ENCODE results near the gene CD28. TPM values are rescaled to one million over a fixed set of nuclear protein-coding genes. Genes with fewer than 3 reads are reported as not detected.

CD28 gene
- polyA plus RNA-seq (2013, experiment 1 of 4) = not detected
- not detected for polyA plus RNA-seq (2013, experiment 2 of 4)
- polyA plus RNA-seq (2013, experiment 3 of 4) = not detected
- not detected for polyA plus RNA-seq (2013, experiment 4 of 4)

DNA sequence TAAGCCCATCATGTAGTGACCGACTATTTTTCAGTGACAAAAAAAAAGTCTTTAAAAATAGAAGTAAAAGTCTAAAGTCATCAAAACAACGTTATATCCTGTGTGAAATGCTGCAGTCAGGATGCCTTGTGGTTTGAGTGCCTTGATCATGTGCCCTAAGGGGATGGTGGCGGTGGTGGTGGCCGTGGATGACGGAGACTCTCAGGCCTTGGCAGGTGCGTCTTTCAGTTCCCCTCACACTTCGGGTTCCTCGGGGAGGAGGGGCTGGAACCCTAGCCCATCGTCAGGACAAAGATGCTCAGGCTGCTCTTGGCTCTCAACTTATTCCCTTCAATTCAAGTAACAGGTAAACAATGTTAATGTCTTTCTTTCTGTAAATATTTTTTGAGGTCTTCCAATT, at the start of gene CD28:
TSS of gene CD28 (plus strand) at position 237 of the 400 bp plus-strand sequence. CDS start at position 295, 58 bp downstream.
- no peak within 1 kb of the TSS for H3K27ac ChIP-seq (ENCODE audit: insufficient read depth, low read depth, low read length, poor library complexity, severe bottlenecking)
- WGBS, 2 experiments = 93 to 95% methylated on average over 9 of the region's 9 CpGs
- H3K27me3 ChIP-seq (ENCODE audit: control insufficient read depth, insufficient read depth, low read length, poor library complexity, severe bottlenecking) = no peaks in the 10 kb centered on the region
- no peaks in the 10 kb centered on the region for H3K36me3 ChIP-seq (ENCODE audit: control insufficient read depth, insufficient read depth, low read length)
- no peak within 1 kb of the TSS for H3K4me3 ChIP-seq (ENCODE audit: insufficient read depth, low read depth, low read length)
- no peaks in the 10 kb centered on the region for H3K4me1 ChIP-seq (ENCODE audit: control insufficient read depth, insufficient read depth, low read length)
- H3K9me3 ChIP-seq (ENCODE audit: control insufficient read depth, low read length) = no peaks in the 10 kb centered on the region

DNA sequence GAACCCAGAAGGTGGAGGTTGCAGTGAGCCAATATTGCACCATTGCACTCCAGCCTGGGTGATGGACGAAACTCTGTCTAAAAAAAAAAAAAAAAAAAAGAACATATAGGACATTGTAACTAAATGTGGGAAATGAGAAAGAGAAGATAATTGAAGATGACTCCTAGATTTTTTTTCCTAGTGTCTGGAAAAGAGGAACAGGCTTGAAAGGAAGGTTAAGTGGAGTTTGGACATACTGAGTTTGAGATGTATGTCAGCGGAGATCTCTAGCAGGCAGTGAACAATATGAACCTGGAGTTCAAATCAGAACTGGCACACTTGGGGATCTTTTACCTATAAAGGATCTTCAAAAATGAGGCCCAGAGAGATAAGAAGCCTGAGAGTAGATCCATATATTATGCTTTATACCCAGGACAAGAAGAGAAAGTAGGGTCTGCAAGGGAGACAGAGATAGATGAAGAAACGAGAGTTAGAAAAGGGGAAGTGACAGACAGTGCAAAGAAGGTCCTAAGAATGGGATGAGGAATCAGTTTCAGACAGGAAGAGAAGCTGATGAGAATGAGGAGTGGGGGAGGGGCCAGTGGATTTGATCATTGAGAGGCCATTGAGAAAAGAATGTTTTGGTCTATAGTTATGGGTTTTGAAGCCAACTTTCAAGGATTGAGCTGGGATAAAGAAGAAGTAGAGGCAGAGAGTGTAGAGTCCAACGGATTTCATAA, 46.9 kb upstream of the CD28 start:
- no peaks in the 10 kb centered on the region for H3K4me1 ChIP-seq (ENCODE audit: control insufficient read depth, insufficient read depth, low read length)
- no peaks in the 10 kb centered on the region for H3K27me3 ChIP-seq (ENCODE audit: control insufficient read depth, insufficient read depth, low read length, poor library complexity, severe bottlenecking)
- no peak overlapping the region for H3K4me3 ChIP-seq (ENCODE audit: insufficient read depth, low read depth, low read length)
- H3K9me3 ChIP-seq (ENCODE audit: control insufficient read depth, low read length) = no peaks in the 10 kb centered on the region
- H3K27ac ChIP-seq (ENCODE audit: insufficient read depth, low read depth, low read length, poor library complexity, severe bottlenecking) = no peak overlapping the region
- WGBS, 2 experiments = 85 to 92% methylated on average over 3 to 4 of the region's 4 CpGs
- H3K36me3 ChIP-seq (ENCODE audit: control insufficient read depth, insufficient read depth, low read length) = no peaks in the 10 kb centered on the region

GRCh38 chr2:203660465-203660864, 46.0 kb upstream of the CD28 start:
- no peaks in the 10 kb centered on the region for H3K9me3 ChIP-seq (ENCODE audit: control insufficient read depth, low read length)
- no peaks in the 10 kb centered on the region for H3K36me3 ChIP-seq (ENCODE audit: control insufficient read depth, insufficient read depth, low read length)
- H3K27ac ChIP-seq (ENCODE audit: insufficient read depth, low read depth, low read length, poor library complexity, severe bottlenecking) = no peak overlapping the region
- no peaks in the 10 kb centered on the region for H3K27me3 ChIP-seq (ENCODE audit: control insufficient read depth, insufficient read depth, low read length, poor library complexity, severe bottlenecking)
- WGBS, 2 experiments = 96 to 100% methylated on average over 2 of the region's 2 CpGs
- no peak overlapping the region for H3K4me3 ChIP-seq (ENCODE audit: insufficient read depth, low read depth, low read length)
- H3K4me1 ChIP-seq (ENCODE audit: control insufficient read depth, insufficient read depth, low read length) = no peaks in the 10 kb centered on the region

GRCh38 chr2:203661279-203661908, 45.0 kb upstream of the CD28 start:
- H3K4me1 ChIP-seq (ENCODE audit: control insufficient read depth, insufficient read depth, low read length) = no peaks in the 10 kb centered on the region
- H3K27me3 ChIP-seq (ENCODE audit: control insufficient read depth, insufficient read depth, low read length, poor library complexity, severe bottlenecking) = no peaks in the 10 kb centered on the region
- H3K4me3 ChIP-seq (ENCODE audit: insufficient read depth, low read depth, low read length) = no peak overlapping the region
- no peaks in the 10 kb centered on the region for H3K36me3 ChIP-seq (ENCODE audit: control insufficient read depth, insufficient read depth, low read length)
- no peaks in the 10 kb centered on the region for H3K9me3 ChIP-seq (ENCODE audit: control insufficient read depth, low read length)
- WGBS, 2 experiments = 87 to 93% methylated on average over 2 of the region's 3 CpGs
- no peak overlapping the region for H3K27ac ChIP-seq (ENCODE audit: insufficient read depth, low read depth, low read length, poor library complexity, severe bottlenecking)

DNA sequence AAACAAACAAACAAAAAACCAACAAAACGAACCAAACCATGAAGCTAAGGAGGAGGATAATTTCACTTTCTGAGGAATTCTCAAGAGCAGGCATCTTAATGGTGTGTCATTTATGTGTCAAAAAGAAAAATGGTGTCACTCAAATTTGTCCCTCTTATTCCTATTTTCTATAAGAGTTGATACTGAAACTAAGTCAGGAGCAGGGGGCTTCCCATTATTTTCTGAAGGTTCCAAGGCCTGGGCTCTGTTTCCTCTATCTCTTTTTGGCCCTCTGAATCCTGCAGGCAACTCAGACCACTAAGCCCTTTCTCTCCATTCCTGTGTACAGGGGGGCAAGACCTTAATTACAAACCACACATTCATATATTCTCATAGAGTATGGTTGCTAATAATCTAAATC, 44.0 kb upstream of the CD28 start:
- Histone ChIP-seq H3K27ac (ENCODE audit: insufficient read depth, low read depth, low read length, poor library complexity, severe bottlenecking) (no peak overlapping the region), H3K36me3 (ENCODE audit: control insufficient read depth, insufficient read depth, low read length) (no peaks in the 10 kb centered on the region), H3K4me3 (ENCODE audit: insufficient read depth, low read depth, low read length) (no peak overlapping the region), H3K27me3 (ENCODE audit: control insufficient read depth, insufficient read depth, low read length, poor library complexity, severe bottlenecking) (no peaks in the 10 kb centered on the region), H3K4me1 (ENCODE audit: control insufficient read depth, insufficient read depth, low read length) (no peaks in the 10 kb centered on the region), H3K9me3 (ENCODE audit: control insufficient read depth, low read length) (no peaks in the 10 kb centered on the region)
- WGBS, 2 experiments = 0% methylated on average over 1 of the region's 1 CpG; no CpG with 5 or more reads in 1 of the 2 experiments

DNA sequence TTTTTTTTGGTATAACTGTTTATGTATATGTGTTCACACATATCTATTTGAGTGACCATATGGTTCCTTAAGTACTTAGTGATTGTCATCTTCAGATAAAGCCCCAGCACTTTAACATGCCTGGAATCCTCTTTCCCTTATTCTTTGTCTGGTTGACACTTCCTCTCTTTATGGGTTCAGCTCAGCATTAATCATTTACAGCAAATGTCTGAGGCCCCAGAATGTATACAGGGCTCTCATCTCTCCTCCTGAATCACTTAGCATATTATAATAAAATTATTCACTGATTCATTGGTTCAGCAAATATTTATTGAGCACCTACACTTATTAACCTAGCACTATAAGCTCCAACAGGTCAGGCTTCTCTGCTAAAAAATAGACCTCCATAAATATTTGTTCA, 43.5 kb upstream of the CD28 start:
- Histone ChIP-seq H3K9me3 (ENCODE audit: control insufficient read depth, low read length) (no peaks in the 10 kb centered on the region), H3K4me3 (ENCODE audit: insufficient read depth, low read depth, low read length) (no peak overlapping the region), H3K27ac (ENCODE audit: insufficient read depth, low read depth, low read length, poor library complexity, severe bottlenecking) (no peak overlapping the region), H3K36me3 (ENCODE audit: control insufficient read depth, insufficient read depth, low read length) (no peaks in the 10 kb centered on the region), H3K4me1 (ENCODE audit: control insufficient read depth, insufficient read depth, low read length) (no peaks in the 10 kb centered on the region), H3K27me3 (ENCODE audit: control insufficient read depth, insufficient read depth, low read length, poor library complexity, severe bottlenecking) (no peaks in the 10 kb centered on the region)

DNA sequence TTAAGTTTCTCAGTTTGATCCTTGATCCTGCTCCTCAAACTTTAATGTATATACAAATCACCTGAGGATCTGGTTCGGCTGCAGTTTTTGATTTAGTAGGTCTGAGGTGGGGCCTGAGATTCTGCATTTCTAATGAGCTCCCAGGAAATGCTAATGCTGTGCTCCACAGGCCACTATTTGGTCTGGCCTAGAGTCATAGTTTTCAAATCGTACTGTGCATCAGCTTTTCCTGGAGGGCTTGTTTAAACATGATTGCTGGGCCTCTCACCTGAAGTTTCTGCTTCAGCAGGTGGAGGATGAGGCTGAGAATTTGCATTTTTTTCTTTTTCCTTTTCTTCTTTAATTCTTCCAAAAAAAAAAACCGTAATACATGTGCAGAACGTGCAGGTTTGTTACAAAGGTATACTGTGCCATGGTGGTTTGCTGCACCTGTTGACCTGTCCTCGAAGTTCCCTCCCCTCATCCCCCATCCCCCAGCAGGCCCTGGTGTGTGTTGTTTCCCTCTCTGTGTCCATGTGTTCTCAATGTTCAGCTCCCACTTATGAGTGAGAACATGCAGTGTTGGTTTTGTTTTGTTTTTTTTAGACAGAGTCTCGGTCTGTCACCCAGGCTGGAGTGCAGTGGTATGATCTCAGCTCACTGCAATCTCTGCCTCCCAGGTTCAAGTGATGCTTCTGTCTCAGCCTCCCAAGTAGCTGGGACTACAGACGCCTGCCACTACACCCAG, 42.2 kb upstream of the CD28 start:
- Histone ChIP-seq H3K27me3 (ENCODE audit: control insufficient read depth, insufficient read depth, low read length, poor library complexity, severe bottlenecking) (no peaks in the 10 kb centered on the region), H3K27ac (ENCODE audit: insufficient read depth, low read depth, low read length, poor library complexity, severe bottlenecking) (no peak overlapping the region), H3K36me3 (ENCODE audit: control insufficient read depth, insufficient read depth, low read length) (no peaks in the 10 kb centered on the region), H3K9me3 (ENCODE audit: control insufficient read depth, low read length) (no peaks in the 10 kb centered on the region), H3K4me1 (ENCODE audit: control insufficient read depth, insufficient read depth, low read length) (no peaks in the 10 kb centered on the region), H3K4me3 (ENCODE audit: insufficient read depth, low read depth, low read length) (no peak overlapping the region)
- WGBS, 2 experiments = 90 to 92% methylated on average over 6 to 7 of the region's 7 CpGs

- H3K4me1 ChIP-seq (ENCODE audit: control insufficient read depth, insufficient read depth, low read length) = no peaks in the 10 kb centered on the region
- WGBS, 2 experiments = 93 to 99% methylated on average over 2 of the region's 2 CpGs
Measured at GRCh38 chr2:203667838-203668237, 38.6 kb upstream of the CD28 start.

GRCh38 chr2:203669820-203670219, 36.6 kb upstream of the CD28 start:
- Histone ChIP-seq H3K36me3 (ENCODE audit: control insufficient read depth, insufficient read depth, low read length) (no peaks in the 10 kb centered on the region), H3K4me1 (ENCODE audit: control insufficient read depth, insufficient read depth, low read length) (no peaks in the 10 kb centered on the region), H3K27me3 (ENCODE audit: control insufficient read depth, insufficient read depth, low read length, poor library complexity, severe bottlenecking) (no peaks in the 10 kb centered on the region), H3K9me3 (ENCODE audit: control insufficient read depth, low read length) (no peaks in the 10 kb centered on the region), H3K4me3 (ENCODE audit: insufficient read depth, low read depth, low read length) (no peak overlapping the region), H3K27ac (ENCODE audit: insufficient read depth, low read depth, low read length, poor library complexity, severe bottlenecking) (no peak overlapping the region)
- 86 to 97% methylated on average over 1 to 2 of the region's 2 CpGs for WGBS, 2 experiments

More at GRCh38 chr2:203667838-203668237, 38.6 kb upstream of the CD28 start:
- Histone ChIP-seq H3K27ac (ENCODE audit: insufficient read depth, low read depth, low read length, poor library complexity, severe bottlenecking) (no peak overlapping the region), H3K36me3 (ENCODE audit: control insufficient read depth, insufficient read depth, low read length) (no peaks in the 10 kb centered on the region), H3K27me3 (ENCODE audit: control insufficient read depth, insufficient read depth, low read length, poor library complexity, severe bottlenecking) (no peaks in the 10 kb centered on the region), H3K4me3 (ENCODE audit: insufficient read depth, low read depth, low read length) (no peak overlapping the region), H3K9me3 (ENCODE audit: control insufficient read depth, low read length) (no peaks in the 10 kb centered on the region)

DNA sequence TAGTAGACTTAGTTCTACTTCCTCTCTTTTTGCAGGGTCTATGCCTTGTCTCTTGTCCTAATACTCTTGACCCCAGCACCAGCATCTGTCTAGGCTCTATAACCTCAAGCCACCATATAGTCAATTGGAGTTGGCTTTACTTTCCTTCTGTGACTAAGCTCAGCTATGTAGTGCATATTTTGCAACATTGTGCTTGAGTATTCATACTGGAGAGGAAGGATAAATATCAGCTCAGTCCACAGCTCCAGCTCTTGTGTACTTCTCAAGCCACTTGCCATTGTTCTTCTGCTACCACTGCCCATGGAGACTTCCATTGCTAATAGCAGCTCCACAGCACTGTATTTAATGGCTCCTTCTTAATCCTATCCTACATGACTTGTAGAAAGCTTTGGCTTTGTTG, 35.5 kb upstream of the CD28 start:
- Histone ChIP-seq H3K9me3 (ENCODE audit: control insufficient read depth, low read length) (no peaks in the 10 kb centered on the region), H3K36me3 (ENCODE audit: control insufficient read depth, insufficient read depth, low read length) (no peaks in the 10 kb centered on the region), H3K27ac (ENCODE audit: insufficient read depth, low read depth, low read length, poor library complexity, severe bottlenecking) (no peak overlapping the region), H3K4me1 (ENCODE audit: control insufficient read depth, insufficient read depth, low read length) (no peaks in the 10 kb centered on the region), H3K4me3 (ENCODE audit: insufficient read depth, low read depth, low read length) (no peak overlapping the region), H3K27me3 (ENCODE audit: control insufficient read depth, insufficient read depth, low read length, poor library complexity, severe bottlenecking) (no peaks in the 10 kb centered on the region)

Measured in ectodermal cell (in vitro differentiated cells).